Measurements from ENCODE around the gene SPRED3. TPM values are rescaled to one million over a fixed set of nuclear protein-coding genes. Genes with fewer than 3 reads are reported as not detected.

SPRED3 gene
- total and polyA plus RNA-seq, 2 of the 8 experiments (the other 6 are each of a cell fraction or from before 2014, with no cell fraction given): 8.1 to 10.3 TPM

DNA sequence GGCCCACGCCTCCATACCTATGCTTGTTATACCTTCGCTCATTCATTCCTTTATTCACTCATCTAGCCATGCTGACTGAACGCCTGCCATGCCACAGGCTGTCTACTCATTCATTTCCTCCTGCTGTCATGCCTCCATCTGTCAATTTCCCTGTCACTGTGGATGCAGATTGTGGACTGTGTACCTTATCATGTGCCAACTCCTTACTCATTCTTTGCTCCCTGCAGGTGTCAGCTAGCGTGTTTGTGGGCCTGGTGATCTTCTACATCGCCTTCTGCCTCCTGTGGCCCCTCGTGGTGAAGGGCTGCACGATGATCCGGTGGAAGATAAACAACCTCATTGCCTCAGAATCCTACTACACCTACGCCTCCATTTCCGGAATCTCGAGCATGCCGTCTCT lies 18.2 kb upstream of the SPRED3 start (continued):
- TF ChIP-seq, protein P1, sequence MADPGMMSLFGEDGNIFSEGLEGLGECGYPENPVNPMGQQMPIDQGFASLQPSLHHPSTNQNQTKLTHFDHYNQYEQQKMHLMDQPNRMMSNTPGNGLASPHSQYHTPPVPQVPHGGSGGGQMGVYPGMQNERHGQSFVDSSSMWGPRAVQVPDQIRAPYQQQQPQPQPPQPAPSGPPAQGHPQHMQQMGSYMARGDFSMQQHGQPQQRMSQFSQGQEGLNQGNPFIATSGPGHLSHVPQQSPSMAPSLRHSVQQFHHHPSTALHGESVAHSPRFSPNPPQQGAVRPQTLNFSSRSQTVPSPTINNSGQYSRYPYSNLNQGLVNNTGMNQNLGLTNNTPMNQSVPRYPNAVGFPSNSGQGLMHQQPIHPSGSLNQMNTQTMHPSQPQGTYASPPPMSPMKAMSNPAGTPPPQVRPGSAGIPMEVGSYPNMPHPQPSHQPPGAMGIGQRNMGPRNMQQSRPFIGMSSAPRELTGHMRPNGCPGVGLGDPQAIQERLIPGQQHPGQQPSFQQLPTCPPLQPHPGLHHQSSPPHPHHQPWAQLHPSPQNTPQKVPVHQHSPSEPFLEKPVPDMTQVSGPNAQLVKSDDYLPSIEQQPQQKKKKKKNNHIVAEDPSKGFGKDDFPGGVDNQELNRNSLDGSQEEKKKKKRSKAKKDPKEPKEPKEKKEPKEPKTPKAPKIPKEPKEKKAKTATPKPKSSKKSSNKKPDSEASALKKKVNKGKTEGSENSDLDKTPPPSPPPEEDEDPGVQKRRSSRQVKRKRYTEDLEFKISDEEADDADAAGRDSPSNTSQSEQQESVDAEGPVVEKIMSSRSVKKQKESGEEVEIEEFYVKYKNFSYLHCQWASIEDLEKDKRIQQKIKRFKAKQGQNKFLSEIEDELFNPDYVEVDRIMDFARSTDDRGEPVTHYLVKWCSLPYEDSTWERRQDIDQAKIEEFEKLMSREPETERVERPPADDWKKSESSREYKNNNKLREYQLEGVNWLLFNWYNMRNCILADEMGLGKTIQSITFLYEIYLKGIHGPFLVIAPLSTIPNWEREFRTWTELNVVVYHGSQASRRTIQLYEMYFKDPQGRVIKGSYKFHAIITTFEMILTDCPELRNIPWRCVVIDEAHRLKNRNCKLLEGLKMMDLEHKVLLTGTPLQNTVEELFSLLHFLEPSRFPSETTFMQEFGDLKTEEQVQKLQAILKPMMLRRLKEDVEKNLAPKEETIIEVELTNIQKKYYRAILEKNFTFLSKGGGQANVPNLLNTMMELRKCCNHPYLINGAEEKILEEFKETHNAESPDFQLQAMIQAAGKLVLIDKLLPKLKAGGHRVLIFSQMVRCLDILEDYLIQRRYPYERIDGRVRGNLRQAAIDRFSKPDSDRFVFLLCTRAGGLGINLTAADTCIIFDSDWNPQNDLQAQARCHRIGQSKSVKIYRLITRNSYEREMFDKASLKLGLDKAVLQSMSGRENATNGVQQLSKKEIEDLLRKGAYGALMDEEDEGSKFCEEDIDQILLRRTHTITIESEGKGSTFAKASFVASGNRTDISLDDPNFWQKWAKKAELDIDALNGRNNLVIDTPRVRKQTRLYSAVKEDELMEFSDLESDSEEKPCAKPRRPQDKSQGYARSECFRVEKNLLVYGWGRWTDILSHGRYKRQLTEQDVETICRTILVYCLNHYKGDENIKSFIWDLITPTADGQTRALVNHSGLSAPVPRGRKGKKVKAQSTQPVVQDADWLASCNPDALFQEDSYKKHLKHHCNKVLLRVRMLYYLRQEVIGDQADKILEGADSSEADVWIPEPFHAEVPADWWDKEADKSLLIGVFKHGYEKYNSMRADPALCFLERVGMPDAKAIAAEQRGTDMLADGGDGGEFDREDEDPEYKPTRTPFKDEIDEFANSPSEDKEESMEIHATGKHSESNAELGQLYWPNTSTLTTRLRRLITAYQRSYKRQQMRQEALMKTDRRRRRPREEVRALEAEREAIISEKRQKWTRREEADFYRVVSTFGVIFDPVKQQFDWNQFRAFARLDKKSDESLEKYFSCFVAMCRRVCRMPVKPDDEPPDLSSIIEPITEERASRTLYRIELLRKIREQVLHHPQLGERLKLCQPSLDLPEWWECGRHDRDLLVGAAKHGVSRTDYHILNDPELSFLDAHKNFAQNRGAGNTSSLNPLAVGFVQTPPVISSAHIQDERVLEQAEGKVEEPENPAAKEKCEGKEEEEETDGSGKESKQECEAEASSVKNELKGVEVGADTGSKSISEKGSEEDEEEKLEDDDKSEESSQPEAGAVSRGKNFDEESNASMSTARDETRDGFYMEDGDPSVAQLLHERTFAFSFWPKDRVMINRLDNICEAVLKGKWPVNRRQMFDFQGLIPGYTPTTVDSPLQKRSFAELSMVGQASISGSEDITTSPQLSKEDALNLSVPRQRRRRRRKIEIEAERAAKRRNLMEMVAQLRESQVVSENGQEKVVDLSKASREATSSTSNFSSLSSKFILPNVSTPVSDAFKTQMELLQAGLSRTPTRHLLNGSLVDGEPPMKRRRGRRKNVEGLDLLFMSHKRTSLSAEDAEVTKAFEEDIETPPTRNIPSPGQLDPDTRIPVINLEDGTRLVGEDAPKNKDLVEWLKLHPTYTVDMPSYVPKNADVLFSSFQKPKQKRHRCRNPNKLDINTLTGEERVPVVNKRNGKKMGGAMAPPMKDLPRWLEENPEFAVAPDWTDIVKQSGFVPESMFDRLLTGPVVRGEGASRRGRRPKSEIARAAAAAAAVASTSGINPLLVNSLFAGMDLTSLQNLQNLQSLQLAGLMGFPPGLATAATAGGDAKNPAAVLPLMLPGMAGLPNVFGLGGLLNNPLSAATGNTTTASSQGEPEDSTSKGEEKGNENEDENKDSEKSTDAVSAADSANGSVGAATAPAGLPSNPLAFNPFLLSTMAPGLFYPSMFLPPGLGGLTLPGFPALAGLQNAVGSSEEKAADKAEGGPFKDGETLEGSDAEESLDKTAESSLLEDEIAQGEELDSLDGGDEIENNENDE (IDR thresholded peaks at IDR 0.05; ENCODE audit: insufficient replicate concordance, low read length): no peak
